WTC11 (cell line): ENCODE data around the gene CD59. TPM values are rescaled to one million over a fixed set of nuclear protein-coding genes. Genes with fewer than 3 reads are reported as not detected.

Source experiments
- ATAC-seq: fragments of 200-7000 bp; cut with Tn5 transposase; 2 replicates; pipeline ENCODE4 v1.10.0; 2021; ENCODE audit warnings: mild to moderate bottlenecking, moderate library complexity
- CTCF ChIA-PET: fragments of 300-600 bp; sonication (Branson Sonifier 250); formaldehyde crosslinking; loops from one replicate; lab custom pipeline; 2021; ENCODE audit warnings: antibody characterized with exemption; lab: Charles Lee
- POLR2A ChIA-PET: fragments of 350-600 bp; sonication (Branson Sonifier 250); formaldehyde crosslinking; loops from one replicate; lab custom pipeline; 2021; ENCODE audit warnings: antibody characterized with exemption; lab: Charles Lee
- DNase-seq: peaks from one replicate; pipeline ENCODE4 v3.0.0; 2021; ENCODE audit warnings: low spot score
- H3K27ac Mint-ChIP-seq: 2 replicates; pipeline ENCODE4 v1.8.0; 2021; ENCODE audit warnings: mixed read lengths
- H3K27me3 Mint-ChIP-seq: 2 replicates; pipeline ENCODE4 v1.8.0; 2021; ENCODE audit warnings: low read depth, mild to moderate bottlenecking, moderate library complexity, mixed read lengths
- H3K36me3 Mint-ChIP-seq: 2 replicates; pipeline ENCODE4 v1.8.0; 2021; ENCODE audit warnings: mixed read lengths
- H3K4me1 Mint-ChIP-seq: 2 replicates; pipeline ENCODE4 v1.8.0; 2022; ENCODE audit warnings: mixed read lengths
- H3K4me3 Mint-ChIP-seq: 2 replicates; pipeline ENCODE4 v1.8.0; 2021; ENCODE audit warnings: mild to moderate bottlenecking, moderate library complexity, mixed read lengths
- H3K9me3 Mint-ChIP-seq: 2 replicates; pipeline ENCODE4 v1.8.0; 2021; ENCODE audit warnings: mixed read lengths
- ATF2 ChIP-seq: sonication (generic); formaldehyde crosslinking; IDR thresholded peaks from 2 replicates; pipeline ENCODE4 v1.8.1; 2022; ENCODE audit warnings: low read depth, missing genetic modification reagents, borderline replicate concordance
- ATF6 ChIP-seq: sonication (generic); formaldehyde crosslinking; IDR thresholded peaks from 2 replicates; pipeline ENCODE4 v1.8.1; 2023; ENCODE audit warnings: mild to moderate bottlenecking, missing genetic modification reagents
- GRHL2 ChIP-seq: fragments of 250-450 bp; sonication (Bioruptor Pico); IDR thresholded peaks from 2 replicates; pipeline ENCODE4 v1.8.0; 2022; ENCODE audit warnings: mild to moderate bottlenecking, moderate library complexity; ENCODE audit not compliant: insufficient replicate concordance, severe bottlenecking
- HMGXB4 ChIP-seq: sonication (generic); formaldehyde crosslinking; IDR thresholded peaks from 2 replicates; pipeline ENCODE4 v1.8.1; 2023; ENCODE audit warnings: mild to moderate bottlenecking, moderate library complexity, missing genetic modification reagents
- IRF1 ChIP-seq: sonication (generic); formaldehyde crosslinking; IDR thresholded peaks from 2 replicates; pipeline ENCODE4 v1.8.0; 2023; ENCODE audit warnings: missing genetic modification reagents
- MLX ChIP-seq: sonication (generic); formaldehyde crosslinking; IDR thresholded peaks from 2 replicates; pipeline ENCODE4 v1.8.1; 2023; ENCODE audit warnings: mild to moderate bottlenecking, missing genetic modification reagents, moderate library complexity
- NR3C1 ChIP-seq: sonication (generic); formaldehyde crosslinking; conservative IDR thresholded peaks from 2 replicates; pipeline ENCODE4 v1.8.1; 2023; ENCODE audit warnings: low read depth, mild to moderate bottlenecking, missing genetic modification reagents
- SMAD4 ChIP-seq: sonication (generic); formaldehyde crosslinking; IDR thresholded peaks from 2 replicates; pipeline ENCODE4 v1.8.0; 2022; ENCODE audit warnings: mild to moderate bottlenecking, missing genetic modification reagents
- TCF7 ChIP-seq: sonication (generic); formaldehyde crosslinking; IDR thresholded peaks from 2 replicates; pipeline ENCODE4 v1.8.0; 2022; ENCODE audit warnings: mild to moderate bottlenecking, low read depth, missing genetic modification reagents, moderate library complexity
- TEAD4 ChIP-seq: sonication (generic); formaldehyde crosslinking; IDR thresholded peaks from 2 replicates; pipeline ENCODE4 v1.8.0; 2022; ENCODE audit warnings: mild to moderate bottlenecking, missing genetic modification reagents
- TP53 ChIP-seq: sonication (generic); formaldehyde crosslinking; IDR thresholded peaks from 2 replicates; pipeline ENCODE4 v1.8.1; 2023; ENCODE audit warnings: mild to moderate bottlenecking, missing genetic modification reagents
- ZNF121 ChIP-seq: sonication (generic); formaldehyde crosslinking; IDR thresholded peaks from 2 replicates; pipeline ENCODE4 v1.8.0; 2023; ENCODE audit warnings: missing genetic modification reagents
- ZNF263 ChIP-seq: sonication (generic); formaldehyde crosslinking; IDR thresholded peaks from 2 replicates; pipeline ENCODE4 v1.8.1; 2022; ENCODE audit warnings: low read depth, mild to moderate bottlenecking, moderate library complexity, missing genetic modification reagents
- ZNF416 ChIP-seq: fragments of 250-450 bp; sonication (Bioruptor Pico); IDR thresholded peaks from 2 replicates; pipeline ENCODE4 v1.9.0; 2021; ENCODE audit warnings: mild to moderate bottlenecking, inconsistent platforms
- ZNF671 ChIP-seq: fragments of 250-450 bp; sonication (Bioruptor Pico); IDR thresholded peaks from 2 replicates; pipeline ENCODE4 v1.8.0; 2021; ENCODE audit warnings: mild to moderate bottlenecking
- total RNA-seq: library from RNA; stranded (reverse); gene quantifications from 3 replicates; pipeline ENCODE4 v1.2.3, GENCODE V29; 2021
- TF ChIP-seq, protein P1 (sequence below): fragments of 200-600 bp; IDR thresholded peaks from 2 replicates; pipeline ENCODE4 v1.8.0; 2022; ENCODE audit warnings: antibody characterized with exemption
- TF ChIP-seq, protein P2 (sequence below): sonication (generic); formaldehyde crosslinking; IDR thresholded peaks from 2 replicates; pipeline ENCODE4 v1.8.0; 2022; ENCODE audit warnings: mild to moderate bottlenecking, missing genetic modification reagents
- TF ChIP-seq, protein P3 (sequence below): fragments of 250-450 bp; sonication (Bioruptor Pico); IDR thresholded peaks from 2 replicates; pipeline ENCODE4 v1.9.0; 2021; ENCODE audit warnings: moderate library complexity, mild to moderate bottlenecking, inconsistent platforms, borderline replicate concordance
- TF ChIP-seq, protein P4 (sequence below): sonication (generic); formaldehyde crosslinking; IDR thresholded peaks from 2 replicates; pipeline ENCODE4 v1.8.0; 2022; ENCODE audit warnings: mild to moderate bottlenecking, missing genetic modification reagents

The CD59 gene
- total RNA-seq, 1 experiment from 2014 or later: 65.8 TPM

DNA sequence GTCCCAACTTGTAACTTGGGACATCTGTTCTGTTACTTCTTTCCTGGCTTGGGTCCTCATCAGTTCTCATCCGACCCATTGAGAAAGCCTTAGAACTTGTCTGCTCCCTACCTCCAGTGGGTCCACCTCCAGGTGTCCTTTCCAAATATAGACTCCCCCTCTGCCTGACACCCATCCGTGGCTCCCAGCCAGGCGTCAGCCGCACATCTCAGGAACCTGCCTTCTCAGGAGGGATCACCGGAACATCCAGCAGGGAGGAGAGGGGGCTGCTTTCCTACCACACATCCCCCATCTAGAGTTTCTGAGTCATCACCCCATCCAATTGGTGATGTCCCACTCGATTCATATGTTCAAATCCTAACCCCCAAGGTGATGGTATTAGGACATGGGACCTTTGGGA lies 72.1 kb downstream of the CD59 start:
- TF ChIP-seq IRF1 (CRISPR knock-in tag) (no peak), ZNF671 (CRISPR knock-in tag) (no peak), HMGXB4 (no peak), TEAD4 (CRISPR knock-in tag) (no peak), ATF2 (no peak), ZNF416 (no peak), TCF7 (CRISPR knock-in tag) (no peak), GRHL2 (CRISPR knock-in tag) (no peak), NR3C1 (no peak), MLX (CRISPR knock-in tag) (no peak), ZNF121 (CRISPR knock-in tag) (no peak), ZNF263 (CRISPR knock-in tag) (no peak), TP53 (CRISPR knock-in tag) (no peak)
- TF ChIP-seq, protein P1, sequence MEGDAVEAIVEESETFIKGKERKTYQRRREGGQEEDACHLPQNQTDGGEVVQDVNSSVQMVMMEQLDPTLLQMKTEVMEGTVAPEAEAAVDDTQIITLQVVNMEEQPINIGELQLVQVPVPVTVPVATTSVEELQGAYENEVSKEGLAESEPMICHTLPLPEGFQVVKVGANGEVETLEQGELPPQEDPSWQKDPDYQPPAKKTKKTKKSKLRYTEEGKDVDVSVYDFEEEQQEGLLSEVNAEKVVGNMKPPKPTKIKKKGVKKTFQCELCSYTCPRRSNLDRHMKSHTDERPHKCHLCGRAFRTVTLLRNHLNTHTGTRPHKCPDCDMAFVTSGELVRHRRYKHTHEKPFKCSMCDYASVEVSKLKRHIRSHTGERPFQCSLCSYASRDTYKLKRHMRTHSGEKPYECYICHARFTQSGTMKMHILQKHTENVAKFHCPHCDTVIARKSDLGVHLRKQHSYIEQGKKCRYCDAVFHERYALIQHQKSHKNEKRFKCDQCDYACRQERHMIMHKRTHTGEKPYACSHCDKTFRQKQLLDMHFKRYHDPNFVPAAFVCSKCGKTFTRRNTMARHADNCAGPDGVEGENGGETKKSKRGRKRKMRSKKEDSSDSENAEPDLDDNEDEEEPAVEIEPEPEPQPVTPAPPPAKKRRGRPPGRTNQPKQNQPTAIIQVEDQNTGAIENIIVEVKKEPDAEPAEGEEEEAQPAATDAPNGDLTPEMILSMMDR: no peak
- TF ChIP-seq, protein P2, sequence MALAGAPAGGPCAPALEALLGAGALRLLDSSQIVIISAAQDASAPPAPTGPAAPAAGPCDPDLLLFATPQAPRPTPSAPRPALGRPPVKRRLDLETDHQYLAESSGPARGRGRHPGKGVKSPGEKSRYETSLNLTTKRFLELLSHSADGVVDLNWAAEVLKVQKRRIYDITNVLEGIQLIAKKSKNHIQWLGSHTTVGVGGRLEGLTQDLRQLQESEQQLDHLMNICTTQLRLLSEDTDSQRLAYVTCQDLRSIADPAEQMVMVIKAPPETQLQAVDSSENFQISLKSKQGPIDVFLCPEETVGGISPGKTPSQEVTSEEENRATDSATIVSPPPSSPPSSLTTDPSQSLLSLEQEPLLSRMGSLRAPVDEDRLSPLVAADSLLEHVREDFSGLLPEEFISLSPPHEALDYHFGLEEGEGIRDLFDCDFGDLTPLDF (CRISPR knock-in tag): no peak
- TF ChIP-seq, protein P3, sequence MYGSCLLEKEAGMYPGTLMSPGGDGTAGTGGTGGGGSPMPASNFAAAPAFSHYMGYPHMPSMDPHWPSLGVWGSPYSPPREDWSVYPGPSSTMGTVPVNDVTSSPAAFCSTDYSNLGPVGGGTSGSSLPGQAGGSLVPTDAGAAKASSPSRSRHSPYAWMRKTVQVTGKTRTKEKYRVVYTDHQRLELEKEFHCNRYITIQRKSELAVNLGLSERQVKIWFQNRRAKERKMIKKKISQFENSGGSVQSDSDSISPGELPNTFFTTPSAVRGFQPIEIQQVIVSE (CRISPR knock-in tag): no peak
- TF ChIP-seq, all 79 proteins: peak for 0
- H3K36me3 Mint-ChIP-seq: peaks cover 9% of the 10 kb centered on the region
- no peak overlapping the region for H3K4me3 Mint-ChIP-seq
- H3K4me1 Mint-ChIP-seq: peaks cover 41% of the 10 kb centered on the region
- POLR2A ChIA-PET: no interaction called here
- no peak overlapping the region for H3K27ac Mint-ChIP-seq
- H3K9me3 Mint-ChIP-seq: peaks cover 13% of the 10 kb centered on the region
- no peaks in the 10 kb centered on the region for H3K27me3 Mint-ChIP-seq
- DNase-seq (no peak), ATAC-seq (no peak)
- CTCF ChIA-PET: no interaction called here

DNA sequence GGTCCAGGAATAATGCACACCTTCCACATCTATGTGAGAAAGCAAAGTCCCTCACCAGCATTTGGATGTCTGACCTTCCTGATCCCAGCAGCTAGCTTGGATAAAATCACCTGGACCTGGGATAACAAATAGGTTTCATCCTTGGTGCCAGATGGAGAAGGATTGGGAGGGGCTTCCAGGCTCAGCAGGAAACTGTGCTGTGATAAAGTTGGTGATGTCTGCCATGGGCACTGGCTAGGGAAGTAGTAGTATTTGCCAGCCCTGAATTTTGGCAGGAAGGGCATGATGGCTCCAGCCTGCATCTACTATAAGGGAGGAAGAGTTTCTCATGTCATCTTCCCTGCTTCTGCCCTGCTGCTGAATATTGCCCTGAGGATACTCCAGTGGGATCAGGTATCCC lies 73.1 kb downstream of the CD59 start:
- Mint-ChIP-seq H3K4me3 (no peak overlapping the region), H3K27ac (no peak overlapping the region), H3K36me3 (peaks cover 9% of the 10 kb centered on the region), H3K4me1 (peaks cover 34% of the 10 kb centered on the region), H3K27me3 (no peaks in the 10 kb centered on the region), H3K9me3 (peaks cover 13% of the 10 kb centered on the region)
- POLR2A ChIA-PET: no interaction called here
- CTCF ChIA-PET: interaction anchor here (0.6 kb wide), 1 partner anchor 14 kb away, joined by 3 read pairs; no protein-coding TSS in a partner anchor
- ATAC-seq (no peak), DNase-seq (no peak)
- TF ChIP-seq, protein P4, sequence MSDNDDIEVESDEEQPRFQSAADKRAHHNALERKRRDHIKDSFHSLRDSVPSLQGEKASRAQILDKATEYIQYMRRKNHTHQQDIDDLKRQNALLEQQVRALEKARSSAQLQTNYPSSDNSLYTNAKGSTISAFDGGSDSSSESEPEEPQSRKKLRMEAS (CRISPR knock-in tag): no peak
- TF ChIP-seq ATF2 (no peak), SMAD4 (no peak), ATF6 (no peak)
